Loucy (cell line): ENCODE data around the gene INPP5D.

Source experiments
- CTCF ChIP-seq: fragments of 200-600 bp; sonication (generic); conservative IDR thresholded peaks from 2 replicates; pipeline ENCODE4 v1.5.1; 2014; ENCODE audit warnings: mild to moderate bottlenecking, antibody characterized with exemption, low read length
- EZH2phosphoT487 ChIP-seq: fragments of 200-600 bp; IDR thresholded peaks from 2 replicates; pipeline ENCODE4 v1.6.1; 2018; ENCODE audit warnings: antibody characterized with exemption, mild to moderate bottlenecking, moderate library complexity, borderline replicate concordance

GRCh38 chr2:233075141-233075965 lies 15.2 kb downstream of the INPP5D start:
- TF ChIP-seq CTCF (no peak), EZH2phosphoT487 (no peak)
